Measurements from ENCODE around the gene EEPD1. TPM values are rescaled to one million over a fixed set of nuclear protein-coding genes. Genes with fewer than 3 reads are reported as not detected.
"Not testable (repeated sequence)": the region's sequence is repeated elsewhere in the genome, so short reads cannot be mapped to it uniquely, and the experiment has no call there.

Gene EEPD1
- 18.0 to 21.8 TPM (median 20.1 TPM) in 3 replicates for total RNA-seq

GRCh38 chr7:36152756-36153570 lies at the start of gene EEPD1:
EEPD1 (plus strand) TSS chr7:36153254; CDS start chr7:36154325, 1,071 bp downstream.
- peaks cover 58% of the 10 kb centered on the region for H3K4me1 Mint-ChIP-seq

GRCh38 chr7:36103837-36104561 lies 49.1 kb upstream of the EEPD1 start:
- H3K27ac Mint-ChIP-seq = no peak overlapping the region
- no peaks in the 10 kb centered on the region for H3K27me3 Mint-ChIP-seq (ENCODE audit: low read depth)
- peaks cover 15% of the 10 kb centered on the region for H3K9me3 Mint-ChIP-seq
- DNase-seq (ENCODE audit: low spot score in 2 of 2, unreplicated experiment in 2 of 2) = no peak
- H3K4me3 Mint-ChIP-seq = no peak overlapping the region
- H3K4me1 Mint-ChIP-seq = peaks cover 3% of the 10 kb centered on the region
- H3K36me3 Mint-ChIP-seq = no peaks in the 10 kb centered on the region
- no peak for TF ChIP-seq CTCF (IDR thresholded peaks at IDR 0.05; ENCODE audit: unreplicated experiment)

More at GRCh38 chr7:36152756-36153570, at the start of gene EEPD1:
- Mint-ChIP-seq H3K36me3 (peaks cover 5% of the 10 kb centered on the region), H3K4me3 (peak within 1 kb of the TSS; percentile 79), H3K27ac (peak within 1 kb of the TSS; percentile 75), H3K27me3 (ENCODE audit: low read depth) (no peaks in the 10 kb centered on the region), H3K9me3 (peaks cover 4% of the 10 kb centered on the region)
- no peak for TF ChIP-seq CTCF (IDR thresholded peaks at IDR 0.05; ENCODE audit: unreplicated experiment)
- DNase-seq (ENCODE audit: low spot score in 2 of 2, unreplicated experiment in 2 of 2) = peak; percentile 97 to 100

GRCh38 chr7:36106972-36107908 lies 45.8 kb upstream of the EEPD1 start:
- not testable (repeated sequence) for H3K9me3 Mint-ChIP-seq; H3K27ac Mint-ChIP-seq; DNase-seq (ENCODE audit: low spot score in 2 of 2, unreplicated experiment in 2 of 2); H3K4me1 Mint-ChIP-seq; H3K27me3 Mint-ChIP-seq (ENCODE audit: low read depth); H3K4me3 Mint-ChIP-seq; H3K36me3 Mint-ChIP-seq

- Mint-ChIP-seq H3K27ac (no peak overlapping the region), H3K36me3 (no peaks in the 10 kb centered on the region), H3K4me1 (peaks cover 3% of the 10 kb centered on the region), H3K27me3 (ENCODE audit: low read depth) (no peaks in the 10 kb centered on the region), H3K4me3 (no peak overlapping the region), H3K9me3 (no peaks in the 10 kb centered on the region)
- no peak for TF ChIP-seq CTCF (IDR thresholded peaks at IDR 0.05; ENCODE audit: unreplicated experiment)
- DNase-seq (ENCODE audit: low spot score in 2 of 2, unreplicated experiment in 2 of 2) = no peak
Measured at GRCh38 chr7:36107926-36108631, 45.0 kb upstream of the EEPD1 start.

- Mint-ChIP-seq H3K4me3 (no peak overlapping the region), H3K36me3 (no peaks in the 10 kb centered on the region), H3K9me3 (no peaks in the 10 kb centered on the region), H3K27me3 (ENCODE audit: low read depth) (no peaks in the 10 kb centered on the region), H3K4me1 (peaks cover 3% of the 10 kb centered on the region), H3K27ac (no peak overlapping the region)
- no peak for DNase-seq (ENCODE audit: low spot score in 2 of 2, unreplicated experiment in 2 of 2)
- no peak for TF ChIP-seq CTCF (IDR thresholded peaks at IDR 0.05; ENCODE audit: unreplicated experiment)
Measured at GRCh38 chr7:36109013-36109627, 43.9 kb upstream of the EEPD1 start.

Measured in mesothelial cell of epicardium (in vitro differentiated cells).